Lower lobe of right lung (tissue), 2 donors: ENCODE results near the gene HDAC4. TPM values are rescaled to one million over a fixed set of nuclear protein-coding genes. Genes with fewer than 3 reads are reported as not detected.

Experiments used
- ATAC-seq, 2 donors: fragments of 200-7000 bp; cut with Tn5 transposase; one replicate each; pipeline ENCODE4 v1.9.1; 2020 to 2022; ENCODE audit warnings: mild to moderate bottlenecking in 2 of 2, moderate library complexity in 2 of 2
- DNase-seq: peaks from one replicate; pipeline ENCODE4 v3.0.0-alpha.2; 2020
- H3K27ac ChIP-seq: fragments of 200-600 bp; one replicate; pipeline ENCODE4 v1.8.0; 2022
- H3K27me3 ChIP-seq: fragments of 200-600 bp; one replicate; pipeline ENCODE4 v1.8.0; 2022; ENCODE audit warnings: low read depth
- H3K36me3 ChIP-seq: fragments of 200-600 bp; one replicate; pipeline ENCODE4 v1.8.0; 2022; ENCODE audit warnings: mild to moderate bottlenecking
- H3K4me1 ChIP-seq: fragments of 200-600 bp; one replicate; pipeline ENCODE4 v1.8.0; 2022
- H3K4me3 ChIP-seq: fragments of 200-600 bp; one replicate; pipeline ENCODE4 v1.8.0; 2022; ENCODE audit warnings: mild to moderate bottlenecking
- H3K9me3 ChIP-seq: fragments of 200-600 bp; one replicate; pipeline ENCODE4 v1.8.0; 2022
- CTCF ChIP-seq: fragments of 200-600 bp; IDR thresholded peaks from one replicate; pipeline ENCODE4 v1.8.0; 2022; ENCODE audit warnings: antibody characterized with exemption, mild to moderate bottlenecking
- intact Hi-C: fragments of 100-400 bp; cut with DNase I; formaldehyde crosslinking; loops from one replicate; pipeline ENCODE4 v1.11.0; 2022
- total RNA-seq: library from RNA; stranded (reverse); fragmentation: NEBNext Ultra II Directional; extraction: Animal tissue kit (Norgen Biotek cat#: 25700); gene quantifications from one replicate; pipeline ENCODE4 v1.2.1, GENCODE V29; 2021
- donor health status: DM: no; HTN: yes; CAD: no; lungs with severe emphysema.

HDAC4 gene
- total RNA-seq, 1 donor from 2014 or later = 44.9 TPM

- ATAC-seq = no peak
- H3K9me3 ChIP-seq = no peaks in the 10 kb centered on the region
- H3K27ac ChIP-seq = no peak overlapping the region
- TF ChIP-seq CTCF = no peak
- intact Hi-C loops = no loop called here
- DNase-seq = no peak
- H3K27me3 ChIP-seq = no peaks in the 10 kb centered on the region
- H3K4me1 ChIP-seq = peaks cover 29% of the 10 kb centered on the region
- H3K4me3 ChIP-seq = no peak overlapping the region
- H3K36me3 ChIP-seq = peaks cover 6% of the 10 kb centered on the region
These were observed 8.8 kb downstream of the HDAC4 start for GRCh38 chr2:239392072-239392357.

GRCh38 chr2:239391286-239392071 lies 9.3 kb downstream of the HDAC4 start:
- Histone ChIP-seq H3K9me3 (no peaks in the 10 kb centered on the region), H3K27me3 (no peaks in the 10 kb centered on the region), H3K4me3 (no peak overlapping the region), H3K36me3 (peaks cover 6% of the 10 kb centered on the region), H3K4me1 (peaks cover 29% of the 10 kb centered on the region), H3K27ac (no peak overlapping the region)
- DNase-seq (peak; percentile 23), ATAC-seq (no peak)
- TF ChIP-seq CTCF = no peak
- intact Hi-C loops = no loop called here

GRCh38 chr2:239390546-239391285 lies 10.1 kb downstream of the HDAC4 start:
- peaks cover 21% of the 10 kb centered on the region for H3K4me1 ChIP-seq
- H3K36me3 ChIP-seq = peaks cover 10% of the 10 kb centered on the region
- intact Hi-C loops = no loop called here
- no peak for TF ChIP-seq CTCF
- no peaks in the 10 kb centered on the region for H3K27me3 ChIP-seq
- no peak overlapping the region for H3K4me3 ChIP-seq
- peak; percentile 36 for DNase-seq
- ATAC-seq = no peak
- no peaks in the 10 kb centered on the region for H3K9me3 ChIP-seq
- no peak overlapping the region for H3K27ac ChIP-seq

- Histone ChIP-seq H3K27ac (no peak overlapping the region), H3K36me3 (peaks cover 10% of the 10 kb centered on the region), H3K4me3 (no peak overlapping the region), H3K27me3 (no peaks in the 10 kb centered on the region), H3K4me1 (peaks cover 15% of the 10 kb centered on the region), H3K9me3 (no peaks in the 10 kb centered on the region)
- DNase-seq (peak; percentile 32), ATAC-seq (no peak)
- intact Hi-C loops = no loop called here
- TF ChIP-seq CTCF = no peak
These were observed 11.1 kb downstream of the HDAC4 start for GRCh38 chr2:239389414-239390329.
